LoVo (cell line): Measurements from ENCODE around the gene KDM5A.
A peak's percentile ranks its signal among the peaks of the same experiment; 100 is the strongest.
"Not testable (repeated sequence)": the region's sequence is repeated elsewhere in the genome, so short reads cannot be mapped to it uniquely, and the experiment has no call there.

Source experiments
- DNase-seq: peaks from one replicate; pipeline ENCODE4 v3.0.0-alpha.2; 2016; ENCODE audit warnings: low spot score

KDM5A gene

DNA sequence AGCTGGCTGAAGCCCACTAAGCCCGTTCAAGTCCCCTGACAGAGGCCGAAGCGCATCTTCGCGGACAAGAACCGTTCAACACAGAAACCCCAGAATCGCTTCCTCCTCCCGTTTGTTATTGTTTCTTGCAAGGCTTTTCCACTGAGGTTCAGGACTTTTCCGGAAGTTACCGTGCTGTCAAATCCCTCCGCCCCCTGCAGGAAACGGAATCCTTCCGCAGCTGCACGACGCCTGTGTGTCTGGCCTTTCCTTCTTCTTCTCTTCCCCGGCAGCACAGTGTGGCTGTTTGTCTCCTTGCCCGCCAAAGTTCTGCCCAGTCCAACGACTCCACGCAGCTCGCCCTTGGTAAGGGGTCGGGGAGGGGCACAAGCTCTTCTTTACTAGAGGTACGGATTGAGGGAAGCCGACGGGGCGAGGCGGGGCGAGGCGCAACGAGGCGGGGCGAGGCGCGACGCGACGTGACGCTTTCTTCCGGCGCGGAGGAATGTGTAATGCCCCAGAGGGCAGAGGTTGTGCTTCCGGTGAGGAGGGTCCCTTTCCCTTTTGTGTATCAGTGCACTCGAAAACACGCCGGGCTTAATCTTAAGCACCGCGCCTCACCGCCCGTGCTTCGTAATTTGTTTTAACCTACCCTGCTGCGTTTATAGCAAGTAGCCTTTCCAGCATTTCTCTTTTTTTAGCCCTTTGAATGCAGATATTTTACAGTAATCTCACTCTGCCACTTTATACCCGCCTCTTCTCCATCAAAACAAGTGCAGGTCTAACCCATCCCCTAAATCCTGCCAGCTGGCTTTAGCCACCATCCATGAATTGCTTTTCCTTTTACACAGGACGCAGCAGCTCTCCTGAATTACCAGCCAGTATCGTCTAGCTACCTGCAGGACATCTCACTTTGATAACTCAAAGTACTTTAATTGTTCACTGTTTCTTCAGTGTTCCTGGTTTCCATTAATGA lies at the start of gene KDM5A:
KDM5A (minus strand) TSS at position 179 of the 955 bp plus-strand sequence. CDS start 229 bp downstream, outside the sequence.
- DNase-seq: peak; percentile 96

DNA sequence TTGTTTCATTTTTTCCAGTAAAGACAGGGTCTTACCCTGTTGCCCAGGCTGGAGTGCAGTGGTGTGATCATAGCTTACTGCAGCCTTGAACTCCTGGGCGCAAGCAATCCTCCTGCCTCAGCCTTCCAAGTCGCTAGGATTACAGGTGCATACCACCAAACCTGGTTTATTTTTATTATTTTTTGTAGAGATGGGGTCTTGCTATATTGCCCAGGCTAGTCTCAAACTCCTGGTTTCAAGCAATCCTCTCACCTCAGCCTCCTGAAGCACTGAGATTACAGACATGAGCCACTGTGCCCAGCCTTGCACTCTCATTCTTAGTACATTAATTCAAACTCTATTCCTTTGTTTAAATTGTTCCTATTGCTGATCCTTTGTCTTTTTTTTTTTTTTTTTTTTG lies 46.6 kb upstream of the KDM5A start:
- not testable (repeated sequence) for DNase-seq

DNA sequence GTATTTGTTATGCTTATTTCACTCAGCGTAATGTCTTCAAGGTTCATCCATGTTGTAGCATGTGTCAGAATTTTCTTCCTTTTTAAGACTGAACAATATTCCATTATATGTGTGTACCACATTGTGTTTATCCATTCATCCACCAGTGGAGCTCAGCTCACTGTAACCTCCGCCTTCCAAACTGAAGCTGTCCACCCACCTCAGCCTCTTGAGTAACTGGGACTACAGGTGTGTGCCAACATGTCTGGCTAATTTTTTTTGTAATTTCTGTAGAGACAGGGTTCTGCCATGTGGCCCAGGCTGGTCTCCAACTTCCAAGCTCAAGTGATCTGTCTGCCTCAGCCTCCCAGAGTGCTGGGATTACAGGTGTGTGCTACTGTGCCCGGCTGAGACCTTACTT lies 33.4 kb upstream of the KDM5A start:
- no peak for DNase-seq

DNA sequence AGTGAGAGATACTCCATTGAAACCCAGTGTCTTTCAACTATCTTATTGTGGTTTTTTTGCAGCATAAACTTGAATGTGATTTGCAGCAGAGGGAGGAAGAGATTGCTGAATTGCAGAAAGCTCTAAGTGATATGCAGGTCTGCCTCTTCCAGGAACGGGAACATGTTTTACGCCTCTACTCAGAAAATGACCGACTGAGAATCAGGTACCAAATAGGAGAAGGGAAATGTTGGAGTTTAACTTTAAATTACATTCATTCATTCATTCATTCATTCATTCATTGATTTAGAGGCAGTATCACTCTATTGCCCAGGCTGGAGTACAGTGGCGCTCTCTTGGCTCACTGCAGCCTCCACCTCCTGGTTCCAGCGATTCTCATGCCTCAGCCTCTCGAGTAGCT lies 29.3 kb upstream of the KDM5A start:
- DNase-seq: no peak

DNA sequence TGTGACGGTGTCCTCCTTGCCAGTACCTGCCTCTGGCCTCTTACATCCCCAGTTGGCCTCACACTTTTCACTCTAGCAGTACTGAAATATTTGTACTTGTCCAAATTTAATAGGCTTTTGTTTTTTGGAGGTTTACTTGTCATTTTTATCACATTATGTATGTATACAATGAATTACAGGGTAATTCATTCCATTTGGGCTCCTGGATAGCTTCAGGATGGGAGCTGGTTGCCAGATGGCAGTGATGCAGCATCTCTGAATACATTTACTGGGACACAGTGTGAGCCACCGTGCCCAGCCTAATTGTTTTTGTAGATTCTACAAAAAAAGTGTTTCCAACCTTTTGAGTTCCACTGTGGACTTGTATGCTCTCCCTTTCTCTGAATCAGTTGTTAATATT lies 25.7 kb upstream of the KDM5A start:
- no peak for DNase-seq

DNA sequence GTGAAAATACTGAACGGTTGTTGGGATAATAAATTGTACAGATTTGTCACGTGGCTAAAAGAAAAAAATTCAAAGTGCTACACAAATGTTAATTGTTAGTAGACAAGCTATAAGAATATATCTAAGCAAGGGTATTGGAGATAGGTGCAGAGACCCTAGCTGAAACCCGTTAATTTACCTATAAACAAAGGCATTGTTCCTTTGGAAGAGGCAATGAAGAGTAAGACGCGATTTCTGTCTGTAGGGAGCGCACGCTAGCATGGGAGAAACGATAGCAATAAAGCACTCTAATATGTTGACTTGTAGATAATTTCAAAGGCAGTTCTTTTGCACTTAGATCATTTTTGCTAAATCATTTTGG lies 12.9 kb upstream of the KDM5A start:
- DNase-seq: peak; percentile 41

DNA sequence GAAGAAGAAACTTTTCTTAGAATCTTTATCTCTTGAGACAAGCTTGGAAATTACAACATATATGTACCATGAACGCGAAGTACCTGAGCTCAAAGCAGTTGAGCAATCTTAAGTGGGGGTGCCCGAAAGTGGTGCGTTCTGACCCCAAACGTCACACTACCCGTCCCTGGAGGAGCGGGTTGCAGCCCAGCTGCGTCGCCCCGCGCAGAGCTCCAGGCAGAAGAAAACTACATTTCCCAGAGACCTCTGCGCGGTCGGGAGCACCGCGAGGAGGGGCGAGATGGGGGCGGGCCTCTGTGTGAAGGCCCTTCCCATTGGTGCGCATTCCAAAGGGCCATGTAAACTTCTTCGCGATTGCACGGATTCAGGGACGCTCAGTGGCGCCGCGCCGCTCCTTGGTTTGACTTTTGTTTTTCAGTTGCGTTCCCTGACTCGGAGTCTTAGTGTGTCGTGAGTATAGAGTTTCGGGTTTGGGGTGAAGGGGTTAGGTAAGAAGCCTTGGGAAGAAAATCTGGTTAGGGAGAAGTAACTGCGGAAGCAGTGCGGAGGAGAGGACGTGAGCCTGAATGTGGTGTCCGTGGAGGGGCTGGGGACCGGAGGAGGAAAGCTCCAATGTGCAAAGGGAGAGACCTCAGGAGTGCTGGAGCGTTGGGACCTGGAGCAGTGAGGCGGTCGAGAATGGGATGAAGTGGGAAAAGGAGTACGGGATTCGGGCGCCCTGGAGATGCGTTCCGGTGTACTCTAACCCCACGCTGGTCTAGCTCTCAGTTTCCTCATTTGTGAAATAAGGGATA lies 12.3 kb upstream of the KDM5A start, which contains the start of gene CCDC77:
CCDC77 (plus strand) TSS at position 410 of the 794 bp plus-strand sequence. CDS start 7,740 bp downstream, outside the sequence.
- DNase-seq: peak; percentile 98

DNA sequence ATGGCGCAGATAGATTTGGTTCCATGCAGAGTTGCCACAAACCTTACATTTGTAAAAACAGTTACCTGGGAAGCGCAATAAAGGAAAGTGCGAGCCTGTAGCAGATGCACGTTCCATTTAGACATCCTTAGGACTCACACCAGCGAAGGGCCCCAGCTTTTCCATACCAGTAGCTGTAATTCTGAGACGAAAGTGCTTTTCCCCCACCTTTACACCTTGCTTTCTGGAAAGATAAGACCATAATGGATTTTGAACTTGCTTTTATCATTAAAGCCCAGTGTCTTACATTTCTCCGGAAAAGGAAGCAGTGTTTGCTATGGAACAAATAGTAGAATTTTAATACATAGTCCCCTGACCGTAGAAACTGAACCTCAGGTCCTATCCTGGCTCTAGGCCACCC lies 11.7 kb upstream of the KDM5A start:
- DNase-seq: no peak

DNA sequence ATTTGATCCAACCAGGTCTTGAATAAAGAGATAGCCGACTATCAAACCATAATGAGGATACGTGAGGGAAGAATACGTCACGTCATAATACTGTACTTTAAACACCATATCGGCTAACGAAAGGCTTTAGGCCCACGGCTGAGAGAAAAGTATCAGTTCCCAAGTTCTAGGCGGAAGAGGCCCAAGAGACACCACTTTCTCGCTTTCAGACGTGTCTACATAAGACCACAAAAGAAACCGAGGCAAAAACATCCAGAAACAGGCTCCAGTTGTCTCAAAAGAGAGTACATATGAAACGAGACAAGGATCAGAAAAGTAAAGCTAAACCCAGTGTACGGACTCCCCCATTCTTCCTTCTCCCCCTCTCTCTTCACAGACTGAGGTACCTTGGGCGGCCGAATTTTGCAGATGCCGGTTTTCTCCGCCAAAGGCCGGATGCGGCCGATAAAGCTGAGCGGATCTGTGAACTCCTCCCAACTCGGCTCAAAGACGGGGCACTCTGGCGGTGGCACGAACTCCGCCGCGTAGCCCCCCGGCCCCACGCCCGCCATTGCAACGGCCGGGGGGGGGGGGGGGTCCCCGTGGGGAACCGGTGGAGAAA lies 479 bp downstream of the KDM5A start:
- DNase-seq: peak; percentile 20

DNA sequence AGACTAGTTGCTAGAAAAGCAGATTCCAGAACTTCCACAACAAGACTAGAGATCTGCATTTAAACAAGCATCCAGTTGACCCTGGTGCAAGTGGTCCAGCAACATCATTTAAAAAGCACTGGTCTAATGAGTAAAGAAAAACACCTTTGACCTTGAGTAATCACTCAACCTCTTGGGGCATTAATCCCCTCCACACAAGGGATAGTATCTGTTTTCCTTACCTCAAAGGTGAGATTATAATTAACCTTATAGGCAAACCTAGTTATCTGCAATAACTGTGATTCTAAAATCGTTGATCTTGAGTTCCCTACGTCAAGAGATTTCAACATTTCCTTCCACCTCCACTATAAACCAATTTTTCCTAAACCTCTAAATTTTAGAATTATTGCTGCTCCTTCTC lies 1.1 kb downstream of the KDM5A start:
- DNase-seq: no peak

DNA sequence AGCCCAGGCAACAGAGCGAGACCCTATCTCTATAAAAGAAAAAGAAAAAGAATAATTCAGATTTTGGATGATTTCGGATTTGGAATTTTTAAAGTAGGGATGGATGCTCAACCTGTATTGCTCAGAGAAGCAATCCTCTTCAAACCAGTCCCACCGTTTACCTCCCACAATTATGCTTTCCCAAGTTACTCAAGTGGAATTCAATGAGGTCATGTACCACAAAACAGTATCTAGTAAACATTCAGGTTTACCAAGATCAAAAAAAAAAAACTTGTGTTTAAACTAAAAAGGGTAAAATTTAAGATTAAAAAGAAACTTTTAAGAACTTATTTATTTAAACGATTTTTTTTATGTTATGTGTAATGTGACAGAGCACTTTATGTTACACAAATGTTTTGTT lies 2.5 kb downstream of the KDM5A start:
- no peak for DNase-seq

DNA sequence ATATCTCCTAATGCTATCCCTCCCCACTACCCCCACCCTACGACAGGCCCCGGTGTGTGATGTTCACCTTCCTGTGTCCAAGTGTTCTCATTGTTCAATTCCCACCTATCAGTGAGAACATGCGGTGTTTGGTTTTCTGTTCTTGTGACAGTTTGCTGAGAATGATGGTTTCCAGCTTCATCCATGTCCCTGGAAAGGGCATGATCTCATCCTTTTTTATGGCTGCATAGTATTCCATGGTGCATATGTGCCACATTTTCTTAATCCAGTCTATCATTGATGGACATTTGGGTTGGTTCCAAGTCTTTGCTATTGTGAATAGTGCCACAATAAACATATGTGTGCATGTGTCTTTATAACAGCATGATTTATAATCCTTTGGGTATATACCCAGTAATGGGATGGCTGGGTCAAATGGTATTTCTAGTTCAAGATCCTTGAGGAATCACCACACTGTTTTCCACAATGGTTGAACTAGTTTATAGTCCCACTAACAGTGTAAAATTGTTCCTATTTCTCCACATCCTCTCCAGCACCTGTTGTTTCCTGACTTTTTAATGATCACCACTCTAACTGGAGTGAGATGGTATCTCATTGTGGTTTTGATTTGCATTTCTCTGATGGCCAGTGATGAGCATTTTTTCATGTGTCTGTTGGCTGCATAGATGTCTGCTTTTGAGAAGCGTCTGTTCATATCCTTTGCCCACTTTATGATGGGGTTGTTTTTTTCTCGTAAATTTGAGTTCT lies 18.2 kb downstream of the KDM5A start:
- not testable (repeated sequence) for DNase-seq

DNA sequence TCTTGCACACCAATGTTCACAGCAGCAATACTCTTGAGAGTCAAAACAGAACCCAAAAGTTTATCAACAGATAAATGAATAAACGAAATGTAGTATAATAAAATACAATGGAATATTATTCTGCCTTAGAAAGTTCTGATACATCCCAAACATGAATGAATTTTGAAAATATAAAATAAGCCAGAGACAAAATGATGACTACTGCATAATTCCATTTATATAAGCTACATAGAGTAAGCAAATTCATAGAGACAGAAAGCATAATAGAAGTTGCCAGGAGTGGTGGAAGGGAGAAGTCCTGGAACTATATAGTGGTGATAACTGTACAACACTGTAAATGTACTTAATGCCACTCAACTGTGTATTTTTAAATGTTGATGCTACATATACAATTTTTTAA lies 21.1 kb downstream of the KDM5A start:
- no peak for DNase-seq

DNA sequence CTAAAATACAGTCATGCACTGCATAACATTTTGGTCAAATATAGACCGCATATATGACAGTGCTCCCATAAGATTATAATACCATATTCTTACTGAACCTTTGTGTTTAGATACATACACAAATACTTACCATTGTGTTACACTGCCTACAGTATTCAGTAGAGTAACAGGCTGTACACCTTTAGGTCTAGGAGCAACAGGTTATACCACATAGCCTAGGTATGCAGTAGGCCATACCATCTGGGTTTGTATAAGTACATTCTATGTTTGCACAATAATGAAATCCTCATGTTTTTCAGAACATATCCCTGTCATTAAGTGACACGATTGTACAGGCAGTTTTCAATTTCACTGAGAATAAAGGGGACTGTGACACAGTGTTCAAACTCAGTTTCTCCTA lies 22.3 kb downstream of the KDM5A start:
- no peak for DNase-seq

DNA sequence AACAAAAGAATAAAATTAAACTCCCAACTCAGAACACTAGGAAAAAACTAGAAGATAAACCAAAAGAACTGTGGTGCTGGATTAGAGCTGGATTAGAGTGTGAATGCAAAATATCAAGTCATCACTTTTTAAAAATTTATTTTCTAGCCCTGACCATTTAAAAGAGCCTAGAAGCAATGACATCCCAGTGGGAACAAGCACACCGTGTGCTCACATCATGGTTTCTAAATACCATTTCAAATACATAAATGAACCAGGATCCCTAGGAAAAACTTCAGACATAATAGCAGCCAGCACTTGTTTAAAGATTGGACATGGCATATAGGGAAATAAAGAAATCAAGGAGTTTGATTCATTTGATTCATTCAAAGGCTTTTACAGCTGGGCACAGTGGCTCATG lies 30.0 kb downstream of the KDM5A start:
- no peak for DNase-seq

DNA sequence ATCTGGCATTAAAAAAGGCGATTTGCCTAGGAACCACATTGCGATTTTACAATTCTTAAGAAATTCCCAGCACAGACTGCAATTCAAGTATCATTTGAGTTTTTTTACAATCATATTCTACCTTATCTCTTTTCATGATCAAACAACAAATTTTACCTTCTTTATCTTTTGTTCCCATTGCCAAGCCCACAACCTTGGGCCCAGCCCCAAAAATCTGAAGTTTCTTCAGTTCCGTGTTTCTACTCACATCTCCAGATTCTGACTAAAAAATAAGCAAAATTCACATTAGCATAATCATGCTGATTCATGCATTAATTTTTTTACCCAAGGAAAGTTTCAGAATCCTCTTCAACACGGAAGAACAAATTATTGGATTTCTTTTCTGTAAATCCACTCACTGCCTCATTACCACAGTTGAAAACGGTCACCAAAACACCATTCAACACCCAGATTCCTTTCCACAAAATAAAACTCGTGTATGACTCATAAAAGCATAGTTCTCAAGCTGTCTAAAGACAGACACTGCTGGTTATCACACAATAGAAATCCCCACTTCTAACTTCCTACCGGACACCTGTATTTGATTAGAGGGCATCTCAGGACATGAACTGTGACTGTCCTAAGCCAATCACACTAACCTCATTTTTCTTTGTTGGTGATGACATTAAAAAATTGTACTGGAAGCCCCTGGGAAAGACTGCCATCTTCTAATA lies 32.7 kb downstream of the KDM5A start:
- DNase-seq: no peak

DNA sequence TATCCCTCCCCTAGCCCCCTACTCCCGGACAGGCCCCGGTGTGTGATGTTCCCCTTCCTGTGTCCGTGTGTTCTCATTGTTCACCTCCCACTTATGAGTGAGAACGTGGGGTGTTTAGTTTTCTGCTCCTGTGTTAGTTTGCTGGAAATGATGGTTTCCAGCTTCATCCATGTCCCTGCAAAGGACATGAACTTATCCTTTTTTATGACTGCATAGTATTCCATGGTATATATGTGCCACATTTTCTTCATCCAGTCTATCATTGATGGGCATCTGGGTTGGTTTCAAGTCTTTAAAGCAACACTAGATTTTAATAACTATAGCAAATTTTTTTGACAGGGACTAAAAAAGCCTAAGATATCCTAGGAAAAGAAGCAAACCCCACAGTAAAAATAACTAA lies 37.9 kb downstream of the KDM5A start:
- not testable (repeated sequence) for DNase-seq

DNA sequence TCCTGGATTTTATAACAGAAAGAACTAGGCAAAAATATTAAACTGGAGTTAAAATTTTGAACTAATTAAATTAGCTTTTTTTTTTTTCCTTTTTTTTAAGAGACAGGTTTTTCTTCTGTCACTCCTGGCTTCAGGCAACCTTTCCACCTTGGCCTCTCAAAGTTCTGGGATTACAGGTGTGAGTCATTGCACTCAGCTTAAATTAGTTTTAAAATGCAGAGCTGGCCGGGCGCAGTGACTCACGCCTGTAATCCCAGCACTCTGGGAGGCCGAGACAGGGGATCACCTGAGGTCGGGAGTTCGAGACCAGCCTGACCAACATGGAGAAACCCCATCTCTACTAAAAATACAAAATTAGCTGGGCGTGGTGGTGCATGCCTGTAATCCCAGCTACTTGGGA lies 39.5 kb downstream of the KDM5A start:
- DNase-seq: not testable (repeated sequence)

DNA sequence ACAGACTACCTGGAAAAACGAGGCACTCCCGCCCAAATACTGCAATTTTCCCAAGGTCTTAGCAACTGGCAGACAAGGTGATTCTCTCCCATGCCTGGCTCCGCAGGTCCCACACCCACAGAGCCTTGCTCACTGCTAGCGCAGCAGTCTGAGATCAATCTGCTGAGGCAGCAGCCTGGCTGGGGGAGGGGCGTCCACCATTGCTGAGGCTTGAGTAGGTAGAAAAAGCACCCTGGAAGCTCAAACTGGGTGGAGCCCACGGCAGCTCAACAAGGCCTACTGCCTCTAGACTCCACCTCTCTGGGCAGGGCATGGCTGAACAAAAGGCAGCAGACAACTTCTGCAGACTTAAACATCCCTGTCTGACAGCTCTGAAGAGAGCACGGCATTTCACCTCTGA lies 46.1 kb downstream of the KDM5A start:
- DNase-seq: not testable (repeated sequence)

DNA sequence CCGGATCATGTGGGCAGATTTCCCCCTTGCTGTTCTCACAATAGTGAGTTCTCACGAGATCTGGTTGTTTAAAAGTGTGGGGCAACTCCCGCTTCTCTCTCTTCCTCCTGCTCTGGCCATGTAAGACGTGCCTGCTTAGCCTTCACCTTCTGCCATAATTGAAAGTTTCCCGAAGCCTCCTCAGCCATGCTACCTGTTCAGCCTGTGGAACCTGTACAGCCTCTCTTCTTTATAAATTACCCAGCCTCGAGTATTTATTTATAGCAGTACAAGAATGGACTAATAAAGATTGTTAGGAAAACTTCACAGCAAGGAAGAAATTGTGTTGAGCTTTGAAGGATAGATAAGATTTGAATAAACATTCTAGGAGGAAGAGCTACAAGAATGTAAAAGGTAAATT lies 52.1 kb downstream of the KDM5A start:
- no peak for DNase-seq

DNA sequence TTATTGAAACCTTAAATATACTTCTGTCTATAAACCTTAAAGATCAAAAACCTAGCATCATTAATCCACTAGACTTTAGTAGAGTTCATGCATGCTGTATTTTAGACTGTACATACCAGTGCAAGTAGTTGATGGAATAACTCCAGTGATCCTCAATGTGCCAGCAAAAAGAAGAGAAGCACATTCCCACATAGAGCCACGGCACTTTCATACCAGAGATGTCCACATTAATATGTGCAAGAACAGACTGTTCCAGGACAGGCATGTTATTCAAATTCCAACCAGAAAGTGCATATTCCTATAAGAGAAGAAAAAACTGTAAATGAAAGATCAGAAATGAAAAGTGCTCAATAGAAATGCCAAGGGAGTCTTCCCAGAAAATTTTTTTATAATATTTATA lies 55.0 kb downstream of the KDM5A start:
- no peak for DNase-seq
